Left hindlimb (tissue), 1 donor: ENCODE results near the gene INPP5A.

ENCODE experiments used
- DNase-seq: peaks from one replicate; pipeline ENCODE4 v3.0.0-alpha.2; 2018

INPP5A gene

DNA sequence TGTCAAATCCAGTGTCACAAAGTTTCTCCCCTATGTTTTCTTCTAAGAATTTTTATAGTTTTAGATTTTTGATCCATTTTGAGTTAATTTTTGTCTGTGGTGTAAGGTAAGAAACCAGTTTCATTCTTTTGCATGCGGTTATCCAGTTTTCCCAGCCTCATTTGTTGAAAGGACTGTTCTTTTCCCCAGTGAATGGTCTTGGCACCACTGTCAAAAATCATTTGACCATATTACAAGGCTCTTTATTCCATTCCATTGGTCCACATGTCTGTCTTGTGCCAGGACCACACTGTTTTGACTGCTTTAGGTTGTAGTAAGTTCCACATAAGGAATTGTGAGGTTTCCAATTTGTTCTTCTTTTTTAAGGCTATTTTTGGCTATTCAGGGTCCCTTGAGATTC is 64.0 kb downstream of the INPP5A start:
- DNase-seq, result no peak

- no peak for DNase-seq
Observed at GRCh38 chr10:132602614-132603013, 65.0 kb downstream of the INPP5A start.

GRCh38 chr10:132603851-132604533 is 66.4 kb downstream of the INPP5A start:
- no peak for DNase-seq

GRCh38 chr10:132604686-132605085 is 67.1 kb downstream of the INPP5A start:
- no peak for DNase-seq

- DNase-seq, result no peak
Observed at GRCh38 chr10:132605390-132605789, 67.8 kb downstream of the INPP5A start.

- no peak for DNase-seq
Observed at GRCh38 chr10:132606031-132606491, 68.5 kb downstream of the INPP5A start.

- DNase-seq, result peak; percentile 60
Observed at GRCh38 chr10:132606536-132607316, 69.1 kb downstream of the INPP5A start.

- no peak for DNase-seq
Observed at GRCh38 chr10:132607491-132607890, 69.9 kb downstream of the INPP5A start.

- no peak for DNase-seq
Observed at GRCh38 chr10:132607961-132608495, 70.4 kb downstream of the INPP5A start.

GRCh38 chr10:132608511-132609195 is 71.1 kb downstream of the INPP5A start:
- DNase-seq, result no peak

DNA sequence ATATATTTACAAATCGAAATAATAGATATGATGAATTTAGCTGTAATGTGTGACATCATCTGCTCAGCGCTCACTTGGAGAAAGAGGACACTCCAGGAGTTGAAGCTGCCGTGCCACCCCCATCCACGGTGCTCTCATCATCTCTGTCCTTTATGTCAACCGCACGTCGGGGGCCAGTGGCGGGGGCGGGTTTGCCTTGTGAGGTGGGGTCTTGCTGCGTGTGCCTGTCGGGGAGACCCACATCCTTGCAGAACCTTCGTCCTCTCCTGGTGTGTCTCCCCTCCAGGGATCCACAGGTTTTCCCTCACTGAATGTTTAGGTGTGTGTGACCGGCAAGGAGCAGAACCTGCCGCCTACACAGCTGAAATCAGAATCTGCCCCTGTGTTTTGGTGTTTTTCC is 71.6 kb downstream of the INPP5A start:
- no peak for DNase-seq

DNA sequence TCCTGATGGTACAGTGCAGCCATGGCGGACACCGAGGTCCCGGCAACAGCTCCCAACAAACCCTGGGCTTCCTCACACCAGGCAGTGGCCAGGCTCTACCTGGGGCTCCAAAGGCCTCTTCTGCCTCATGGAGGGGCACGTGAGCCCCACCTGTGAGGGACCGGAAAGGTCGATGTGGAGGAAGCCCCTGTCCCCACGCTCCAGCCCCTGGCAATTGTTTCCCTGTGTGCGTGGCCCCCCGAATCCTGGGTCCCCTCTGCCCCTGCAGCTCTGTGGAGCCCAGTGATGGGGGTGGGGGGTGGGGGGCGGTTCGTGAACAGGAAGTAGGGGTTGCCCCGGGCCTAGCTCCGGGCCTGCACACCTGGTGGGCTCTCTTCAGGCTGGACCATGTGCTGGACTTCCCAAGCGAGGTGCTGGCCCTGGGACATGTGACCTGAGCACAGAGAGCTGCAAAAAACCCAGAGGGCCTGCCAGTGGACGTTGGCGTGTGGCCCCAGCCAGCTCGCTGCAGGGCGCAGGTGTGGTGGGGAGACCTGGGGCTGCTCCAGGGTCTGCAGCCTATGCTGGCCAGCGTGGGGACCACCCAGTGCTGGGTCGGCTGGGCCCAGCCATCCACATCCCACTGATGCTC is 72.6 kb downstream of the INPP5A start:
- DNase-seq, result no peak

GRCh38 chr10:132611026-132611910 is 73.7 kb downstream of the INPP5A start:
- peak; percentile 32 for DNase-seq

DNA sequence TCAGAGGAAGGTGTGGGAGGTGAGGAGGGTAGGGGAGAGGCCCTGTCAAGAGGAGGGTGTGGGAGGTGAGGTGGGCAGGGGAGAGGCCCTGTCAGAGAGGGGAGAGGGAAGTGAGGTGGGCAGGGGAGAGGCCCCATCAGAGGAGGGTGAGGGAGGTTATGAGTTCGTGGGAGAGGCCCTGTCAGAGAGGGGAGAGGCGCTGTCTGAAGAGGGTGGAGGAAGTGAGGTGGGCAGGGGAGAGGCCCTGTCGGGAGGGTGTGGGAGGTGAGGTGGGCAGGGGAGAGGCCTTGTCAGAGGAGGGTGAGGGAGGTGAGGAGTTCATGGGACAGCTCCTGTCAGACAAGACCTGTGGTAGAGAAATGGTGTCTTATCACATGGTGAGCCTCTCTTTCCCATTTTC is 74.4 kb downstream of the INPP5A start:
- DNase-seq, result peak; percentile 36

DNA sequence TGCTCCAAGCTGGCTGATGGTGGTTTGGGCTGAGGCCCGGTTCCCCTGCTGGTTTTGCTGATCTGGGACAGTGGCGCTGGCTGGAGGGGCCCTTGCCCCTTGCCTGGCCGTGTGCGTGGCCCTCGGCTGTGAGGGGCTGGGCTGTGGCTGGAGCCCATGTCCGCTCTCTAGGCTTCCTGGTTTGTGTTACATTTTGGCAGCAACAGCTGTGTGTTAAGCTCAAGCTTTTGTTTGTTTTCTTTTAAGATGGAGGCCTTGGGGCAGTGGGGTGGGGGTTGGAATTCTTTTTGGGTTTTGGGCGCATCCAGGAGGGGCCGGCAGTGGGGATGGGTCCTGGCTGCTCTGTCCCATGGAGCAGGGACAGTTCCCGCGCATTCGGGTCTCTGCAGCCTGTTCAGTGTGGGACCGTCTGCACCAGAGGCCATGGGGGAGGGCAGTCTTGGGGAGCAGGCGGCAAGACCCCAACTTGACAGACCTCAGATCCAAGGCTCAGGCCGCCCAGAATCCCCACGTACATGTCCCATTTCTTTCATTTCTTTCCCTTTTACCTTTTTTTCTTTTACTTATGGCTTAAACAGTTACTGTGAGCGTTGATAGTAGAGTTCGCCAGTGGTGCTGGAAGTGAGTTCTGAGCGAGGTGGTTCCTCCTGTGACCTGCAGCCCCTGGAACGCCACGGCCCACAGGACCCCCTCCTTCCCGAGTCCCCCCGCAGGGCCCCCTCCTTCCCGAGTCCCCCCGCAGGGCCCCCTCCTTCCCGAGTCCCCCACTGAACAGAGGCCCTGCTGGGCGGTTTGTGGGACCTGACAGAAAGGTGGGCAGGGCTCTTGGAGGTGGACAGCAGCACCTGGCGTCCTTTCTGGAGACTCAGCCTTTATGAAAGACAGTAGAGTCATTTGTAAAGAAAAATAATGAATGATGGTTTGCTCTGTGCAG is 75.3 kb downstream of the INPP5A start:
- DNase-seq, result peak; percentile 55

- DNase-seq, result no peak
Observed at GRCh38 chr10:132613566-132614348, 76.2 kb downstream of the INPP5A start.

DNA sequence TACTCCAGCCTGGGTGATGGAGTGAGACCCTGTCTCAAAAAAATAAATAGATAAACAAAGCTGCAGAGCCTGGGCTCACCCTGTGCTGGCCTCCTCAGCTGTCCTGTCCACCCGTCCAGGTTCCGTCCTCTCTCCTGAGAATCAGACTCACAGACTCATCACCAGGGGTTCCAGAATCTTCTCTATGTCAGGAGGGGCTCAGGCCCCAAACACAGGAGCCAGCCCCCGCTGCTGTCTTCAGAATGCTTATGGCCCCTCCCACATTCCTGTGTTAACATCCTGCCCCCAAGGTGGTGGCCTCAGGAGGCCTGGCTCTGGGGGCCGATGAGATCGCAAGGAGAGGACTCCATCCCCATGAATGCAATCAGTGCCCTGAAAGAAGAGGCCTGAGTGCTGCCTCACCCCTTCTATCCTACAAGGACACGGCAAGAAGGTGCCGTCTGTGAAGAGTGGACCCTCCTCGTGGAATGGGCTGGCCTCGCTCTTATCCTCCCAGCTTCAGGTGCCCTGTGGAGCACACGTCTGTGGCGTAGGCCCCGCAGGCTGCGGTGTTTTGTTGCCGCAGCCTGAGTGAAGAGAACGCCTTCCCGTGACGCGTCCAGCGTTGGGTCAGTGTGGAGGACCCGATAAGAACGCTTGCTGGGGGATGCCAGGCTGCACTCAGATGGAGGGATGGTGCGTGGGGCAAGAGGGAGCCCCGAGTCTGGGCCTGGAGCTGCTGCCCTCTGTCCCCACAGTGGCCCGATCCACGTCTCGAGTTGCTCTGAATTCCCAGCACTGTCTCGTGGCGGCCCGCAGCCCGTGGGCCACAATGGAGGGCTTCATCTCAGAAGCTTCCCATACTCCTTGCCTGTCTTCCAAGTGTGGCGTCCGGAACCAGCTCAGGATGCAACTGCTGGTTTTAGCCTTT is 77.1 kb downstream of the INPP5A start:
- no peak for DNase-seq

DNA sequence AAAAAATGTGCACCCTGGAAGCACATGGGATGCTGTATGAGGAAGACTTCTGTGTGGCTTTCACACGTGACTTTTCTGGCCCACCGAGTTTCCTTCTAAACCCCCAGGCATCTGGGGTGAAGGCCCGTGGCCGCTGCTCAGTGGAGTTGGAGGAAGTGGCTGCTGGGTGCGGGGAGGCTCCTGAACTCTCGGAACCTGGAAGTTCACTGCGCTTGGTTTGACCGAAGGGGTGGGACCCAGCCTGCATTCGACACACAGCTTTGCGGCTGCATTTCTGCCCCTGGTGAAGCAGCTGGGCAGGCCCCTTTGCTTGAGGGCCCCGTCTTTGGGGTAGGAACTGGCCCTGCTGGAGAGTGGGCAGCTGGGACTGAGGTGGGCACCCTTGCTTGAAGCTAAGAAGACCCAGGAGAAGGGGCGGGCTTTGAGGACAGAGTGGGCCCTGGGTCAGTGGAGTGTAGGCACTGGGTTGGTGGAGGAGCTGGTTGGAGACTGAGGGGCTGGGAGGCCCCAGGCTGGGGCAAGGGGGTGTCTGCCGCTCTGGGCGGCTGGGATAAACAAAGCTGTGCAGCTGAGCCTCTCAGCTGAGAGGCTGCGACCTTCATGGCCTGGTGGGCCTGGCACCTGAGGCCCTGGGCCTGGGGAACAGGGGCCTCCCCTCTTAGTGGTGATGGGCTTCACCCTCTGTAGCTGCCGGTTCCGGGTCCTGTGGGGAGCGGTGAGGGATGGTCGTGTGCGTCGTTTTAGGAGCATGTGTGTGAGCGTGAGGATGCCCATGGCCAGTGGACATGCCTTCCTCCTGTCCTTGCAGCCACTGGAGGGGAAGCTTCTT is 78.0 kb downstream of the INPP5A start:
- DNase-seq, result no peak
